Islet of Langerhans (tissue), 1 donor: ENCODE results near the gene CACNA1I.

ENCODE experiments used
- FAIRE-seq: peaks from one replicate; lab custom pipeline; 2011; peaks lifted over from hg19 to GRCh38; lab: Jason Lieb, UNC

CACNA1I gene

DNA sequence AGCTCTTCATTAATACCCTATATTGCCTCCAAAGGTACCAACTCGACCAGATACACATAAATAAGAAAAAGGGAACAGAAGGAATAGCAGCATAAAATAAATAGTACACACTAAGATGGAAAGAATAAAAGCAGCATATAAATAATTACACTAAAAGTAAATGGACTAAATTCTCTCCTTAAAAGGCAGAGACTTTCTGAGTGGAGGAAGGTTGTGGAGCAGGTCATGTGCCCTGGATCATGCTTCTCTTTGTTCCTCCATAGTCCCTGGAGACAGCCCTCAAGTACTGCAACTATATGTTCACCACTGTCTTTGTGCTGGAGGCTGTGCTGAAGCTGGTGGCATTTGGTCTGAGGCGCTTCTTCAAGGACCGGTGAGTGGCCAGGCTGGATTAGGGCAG is 101.4 kb downstream of the CACNA1I start:
- no peak for FAIRE-seq

DNA sequence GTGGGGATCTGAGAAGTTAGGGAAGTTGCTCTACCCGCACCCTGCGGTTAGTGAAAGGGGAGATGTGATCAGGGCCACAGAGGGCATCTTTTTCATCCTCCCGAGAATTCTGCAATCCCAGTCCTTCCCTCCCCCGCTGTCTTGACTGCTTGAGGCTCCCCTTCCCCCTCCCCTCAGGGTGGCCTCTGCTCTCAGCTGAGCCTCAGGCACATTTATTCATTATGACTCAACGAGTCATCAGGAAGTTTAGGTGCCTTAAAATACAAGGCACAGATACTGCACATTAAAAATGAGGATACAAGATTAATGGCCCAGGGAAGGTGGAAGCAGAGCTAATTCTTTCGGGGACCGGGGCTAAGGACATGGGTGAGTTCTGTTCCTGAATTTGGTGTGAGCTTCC is 104.0 kb downstream of the CACNA1I start:
- FAIRE-seq: no peak

DNA sequence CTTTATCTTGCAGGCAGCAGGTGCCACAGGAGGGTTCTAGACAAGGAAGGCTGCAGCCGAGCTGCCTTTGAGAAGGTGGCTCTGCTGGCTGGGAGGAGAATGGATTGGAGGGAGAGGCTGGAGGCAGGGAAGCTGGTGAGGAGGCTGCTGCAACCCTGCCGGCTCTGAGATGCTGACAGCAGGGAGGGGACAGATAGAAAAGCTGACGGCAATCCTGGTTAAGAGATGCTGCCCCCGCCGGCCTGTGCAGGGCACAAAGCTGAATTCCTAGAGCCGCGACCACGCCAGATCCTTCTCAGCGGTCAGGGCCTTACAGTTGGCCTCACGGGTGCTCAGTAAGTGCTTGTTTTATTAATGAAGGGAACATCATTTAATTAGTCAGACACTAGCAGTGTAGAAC is 105.4 kb downstream of the CACNA1I start:
- no peak for FAIRE-seq

DNA sequence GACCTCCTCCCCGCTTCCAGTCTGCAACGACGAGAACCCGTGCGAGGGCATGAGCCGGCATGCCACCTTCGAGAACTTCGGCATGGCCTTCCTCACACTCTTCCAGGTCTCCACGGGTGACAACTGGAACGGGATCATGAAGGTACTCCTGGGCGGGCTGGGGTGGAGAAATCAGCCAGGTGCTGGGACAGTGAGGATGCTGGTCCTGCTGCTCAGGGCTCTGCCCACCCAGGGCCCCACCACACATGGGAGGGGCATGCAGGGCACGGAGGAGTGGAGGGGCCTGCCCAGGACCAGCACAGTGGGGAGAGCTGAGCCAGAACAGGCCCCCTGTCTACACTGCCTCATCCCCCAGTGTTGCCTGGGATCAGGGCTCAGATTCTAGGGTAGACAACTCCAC is 107.4 kb downstream of the CACNA1I start:
- FAIRE-seq: no peak

DNA sequence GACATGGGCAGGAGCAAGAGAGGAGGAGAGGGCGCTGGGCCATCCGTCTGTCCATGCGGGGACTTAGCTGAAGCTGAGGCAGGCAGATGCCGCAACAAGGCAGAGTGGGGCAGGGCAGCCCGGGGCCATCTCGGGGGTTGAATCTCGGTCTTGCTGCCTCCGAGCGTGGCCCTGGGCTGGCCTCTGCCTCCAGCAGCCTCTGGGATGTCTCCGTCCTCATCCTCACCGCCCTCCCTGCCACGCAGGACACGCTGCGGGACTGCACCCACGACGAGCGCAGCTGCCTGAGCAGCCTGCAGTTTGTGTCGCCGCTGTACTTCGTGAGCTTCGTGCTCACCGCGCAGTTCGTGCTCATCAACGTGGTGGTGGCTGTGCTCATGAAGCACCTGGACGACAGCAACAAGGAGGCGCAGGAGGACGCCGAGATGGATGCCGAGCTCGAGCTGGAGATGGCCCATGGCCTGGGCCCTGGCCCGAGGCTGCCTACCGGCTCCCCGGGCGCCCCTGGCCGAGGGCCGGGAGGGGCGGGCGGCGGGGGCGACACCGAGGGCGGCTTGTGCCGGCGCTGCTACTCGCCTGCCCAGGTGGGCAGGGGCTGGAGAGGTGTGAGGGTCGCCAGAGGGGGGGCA is 108.4 kb downstream of the CACNA1I start:
- no peak for FAIRE-seq

DNA sequence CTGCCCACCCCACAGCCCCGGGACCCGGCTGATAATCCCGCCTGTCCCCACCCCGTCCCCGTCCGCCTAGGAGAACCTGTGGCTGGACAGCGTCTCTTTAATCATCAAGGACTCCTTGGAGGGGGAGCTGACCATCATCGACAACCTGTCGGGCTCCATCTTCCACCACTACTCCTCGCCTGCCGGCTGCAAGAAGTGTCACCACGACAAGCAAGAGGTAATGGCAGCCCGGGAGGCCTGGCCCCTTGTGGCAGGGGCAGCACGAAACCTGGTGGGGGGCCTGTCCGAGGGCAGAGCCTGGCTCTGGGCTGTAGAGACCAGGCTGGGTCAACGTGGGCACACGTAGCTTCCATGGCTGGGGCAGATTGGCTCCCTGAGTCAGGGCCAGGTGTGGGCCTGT is 109.1 kb downstream of the CACNA1I start:
- FAIRE-seq: no peak

DNA sequence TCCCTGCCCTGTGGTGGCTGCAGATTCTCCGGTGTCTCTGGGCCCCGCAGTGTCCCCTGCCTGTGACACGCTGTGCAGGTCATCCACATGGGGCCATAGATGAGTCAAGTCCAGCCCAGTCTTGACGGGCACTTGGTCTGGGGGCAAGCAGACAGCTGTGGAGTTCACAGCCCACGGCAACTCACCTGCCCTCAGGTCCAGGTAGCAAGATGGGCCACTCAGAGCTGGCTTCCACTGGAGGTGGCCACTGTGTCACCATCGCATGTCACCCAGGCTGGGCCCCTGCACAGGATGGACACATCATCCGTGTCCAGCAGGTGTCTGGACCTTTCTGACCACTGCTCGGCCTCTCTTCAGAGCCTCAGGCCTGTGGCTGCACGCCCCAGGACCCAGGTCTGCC is 109.9 kb downstream of the CACNA1I start:
- FAIRE-seq: no peak

DNA sequence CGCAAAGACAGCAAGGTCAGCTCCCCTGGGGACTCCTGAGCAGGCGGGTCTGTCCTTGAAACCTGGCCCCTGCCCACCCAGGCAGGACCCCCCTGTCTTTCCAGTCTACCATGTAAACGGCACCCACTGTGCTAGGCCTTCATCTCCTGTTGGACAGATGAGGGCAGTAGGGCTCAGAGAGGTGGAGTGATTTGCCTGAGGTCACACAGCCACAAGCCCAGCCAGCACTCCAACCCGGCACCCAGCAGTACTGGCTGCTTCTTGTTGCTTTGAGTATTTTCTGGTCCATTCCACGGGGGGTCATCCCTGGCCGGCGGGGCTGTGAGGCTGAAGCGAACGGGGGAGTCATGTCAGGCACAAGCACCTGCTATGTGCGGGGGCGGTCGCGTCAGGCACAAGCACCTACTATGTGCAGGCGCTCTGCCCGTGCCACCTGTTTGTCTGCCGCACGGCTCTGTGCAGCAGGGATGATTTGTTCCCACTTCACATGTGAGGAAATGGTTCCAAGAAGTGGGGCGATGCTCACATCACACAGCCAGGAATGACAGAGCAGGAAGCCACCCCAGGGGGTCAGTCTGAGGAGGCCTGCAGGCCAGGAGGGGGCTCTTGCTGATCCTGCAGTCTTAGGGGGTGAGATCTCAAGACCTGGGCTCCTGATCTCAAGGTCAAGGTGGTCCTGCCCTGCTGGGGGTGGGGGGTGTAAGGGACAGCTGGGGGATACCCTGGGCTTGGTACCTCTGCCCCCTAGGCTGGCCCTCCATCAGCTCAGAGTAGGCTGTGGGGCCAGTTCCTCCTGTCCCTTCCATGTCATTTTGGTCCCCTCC is 110.7 kb downstream of the CACNA1I start:
- no peak for FAIRE-seq

DNA sequence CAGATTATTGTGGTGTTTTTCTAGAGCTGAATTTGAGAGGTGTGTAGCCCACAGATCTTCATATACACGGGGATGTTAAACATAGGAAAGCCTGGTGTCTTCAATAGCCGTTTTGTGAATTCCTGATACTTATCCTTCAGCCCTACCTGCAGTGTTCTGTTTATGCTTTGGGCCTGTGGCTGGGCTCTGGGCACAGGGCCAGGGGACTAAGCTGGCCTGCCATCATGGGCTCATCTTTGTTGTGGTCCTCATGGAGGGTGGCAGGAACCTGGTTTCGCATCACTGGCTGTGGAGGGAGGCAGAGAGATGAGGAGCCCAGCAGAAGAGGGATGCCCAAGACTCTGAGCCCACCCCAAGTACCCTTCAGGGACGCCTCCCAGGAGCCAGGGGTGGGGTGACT is 112.4 kb downstream of the CACNA1I start:
- FAIRE-seq: no peak

DNA sequence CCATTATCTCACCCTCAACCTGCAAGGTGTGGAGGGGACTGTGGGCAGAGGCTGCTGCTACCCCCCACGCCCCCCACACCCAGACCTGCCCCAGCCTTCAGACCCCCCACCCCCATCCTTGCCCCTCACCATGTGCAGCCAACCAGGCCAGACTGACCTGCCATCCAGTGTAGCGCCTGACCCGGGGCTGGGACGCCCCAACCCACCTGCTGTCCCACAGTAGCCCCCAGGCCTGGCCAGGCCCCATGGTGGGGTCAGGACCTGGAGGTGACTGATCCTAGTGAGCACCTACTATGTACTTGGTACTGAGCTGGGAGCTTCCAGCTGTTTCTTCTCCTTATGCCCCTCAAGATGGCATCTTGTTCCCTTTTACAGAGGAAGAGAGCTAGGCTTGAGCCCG is 113.1 kb downstream of the CACNA1I start:
- FAIRE-seq: no peak

DNA sequence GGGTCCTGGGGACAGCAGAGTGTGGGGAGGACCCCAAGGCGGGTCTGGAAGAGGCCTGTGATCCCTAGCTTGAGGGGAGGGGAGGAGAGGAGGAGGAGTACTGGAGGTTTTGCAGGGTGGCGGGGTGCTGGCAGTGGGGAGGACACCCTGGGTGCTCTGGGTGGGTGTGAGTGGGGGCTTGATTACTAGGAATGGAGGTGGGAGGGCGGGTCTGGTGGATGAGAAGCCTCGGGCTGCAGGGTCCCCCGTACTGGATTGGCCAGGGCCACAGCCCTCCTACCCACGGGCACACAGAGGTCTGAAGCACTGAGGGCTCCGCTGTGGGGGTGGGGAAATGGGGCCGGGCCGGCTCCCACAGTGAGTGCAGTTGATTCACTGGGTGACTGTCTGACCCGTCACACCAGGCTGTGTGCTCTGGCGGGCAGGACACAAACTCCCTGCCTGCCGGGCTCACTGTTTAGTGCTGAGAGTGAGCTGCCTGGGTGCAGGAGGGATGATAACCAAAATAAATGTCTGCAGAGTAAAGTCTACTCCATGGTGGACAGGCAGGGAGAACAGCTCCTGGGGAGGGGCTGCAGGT is 114.2 kb downstream of the CACNA1I start:
- FAIRE-seq: no peak

DNA sequence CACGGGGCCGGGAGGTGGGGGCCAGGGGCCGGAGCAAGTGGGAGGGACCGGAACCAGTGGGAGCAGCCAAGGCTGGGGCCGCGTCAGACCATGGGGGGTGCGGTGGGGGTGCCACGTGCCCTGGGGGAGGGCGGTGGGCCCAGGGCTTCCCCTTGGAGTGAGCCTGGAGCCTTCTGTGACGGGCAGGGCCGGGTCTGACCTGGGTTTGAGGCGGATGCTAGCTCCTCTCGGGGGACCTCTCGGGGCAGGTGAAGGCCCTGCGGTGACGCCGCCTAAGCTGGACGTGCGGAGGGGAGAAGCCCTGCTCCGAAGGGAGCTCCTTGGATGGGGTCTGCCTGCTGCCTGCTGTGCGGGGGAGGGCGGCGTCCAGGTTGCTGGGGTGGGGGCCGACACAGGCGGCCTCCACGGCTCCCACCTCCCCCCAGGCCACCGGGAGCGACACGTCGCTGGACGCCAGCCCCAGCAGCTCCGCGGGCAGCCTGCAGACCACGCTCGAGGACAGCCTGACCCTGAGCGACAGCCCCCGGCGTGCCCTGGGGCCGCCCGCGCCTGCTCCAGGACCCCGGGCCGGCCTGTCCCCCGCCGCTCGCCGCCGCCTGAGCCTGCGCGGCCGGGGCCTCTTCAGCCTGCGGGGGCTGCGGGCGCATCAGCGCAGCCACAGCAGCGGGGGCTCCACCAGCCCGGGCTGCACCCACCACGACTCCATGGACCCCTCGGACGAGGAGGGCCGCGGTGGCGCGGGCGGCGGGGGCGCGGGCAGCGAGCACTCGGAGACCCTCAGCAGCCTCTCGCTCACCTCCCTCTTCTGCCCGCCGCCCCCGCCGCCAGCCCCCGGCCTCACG is 115.0 kb downstream of the CACNA1I start:
- FAIRE-seq: no peak

DNA sequence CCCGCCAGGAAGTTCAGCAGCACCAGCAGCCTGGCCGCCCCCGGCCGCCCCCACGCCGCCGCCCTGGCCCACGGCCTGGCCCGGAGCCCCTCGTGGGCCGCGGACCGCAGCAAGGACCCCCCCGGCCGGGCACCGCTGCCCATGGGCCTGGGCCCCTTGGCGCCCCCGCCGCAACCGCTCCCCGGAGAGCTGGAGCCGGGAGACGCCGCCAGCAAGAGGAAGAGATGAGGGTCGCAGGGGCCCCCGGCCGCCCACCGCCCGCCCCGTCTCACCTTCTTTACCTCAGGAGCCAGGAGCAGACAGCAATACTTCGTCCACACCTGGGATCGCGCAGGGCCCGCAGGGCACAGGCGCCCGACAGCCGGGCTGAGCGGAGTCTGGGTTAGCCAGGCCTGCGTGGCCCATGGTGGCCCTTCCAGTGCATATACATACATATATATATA is 115.6 kb downstream of the CACNA1I start:
- FAIRE-seq: no peak

DNA sequence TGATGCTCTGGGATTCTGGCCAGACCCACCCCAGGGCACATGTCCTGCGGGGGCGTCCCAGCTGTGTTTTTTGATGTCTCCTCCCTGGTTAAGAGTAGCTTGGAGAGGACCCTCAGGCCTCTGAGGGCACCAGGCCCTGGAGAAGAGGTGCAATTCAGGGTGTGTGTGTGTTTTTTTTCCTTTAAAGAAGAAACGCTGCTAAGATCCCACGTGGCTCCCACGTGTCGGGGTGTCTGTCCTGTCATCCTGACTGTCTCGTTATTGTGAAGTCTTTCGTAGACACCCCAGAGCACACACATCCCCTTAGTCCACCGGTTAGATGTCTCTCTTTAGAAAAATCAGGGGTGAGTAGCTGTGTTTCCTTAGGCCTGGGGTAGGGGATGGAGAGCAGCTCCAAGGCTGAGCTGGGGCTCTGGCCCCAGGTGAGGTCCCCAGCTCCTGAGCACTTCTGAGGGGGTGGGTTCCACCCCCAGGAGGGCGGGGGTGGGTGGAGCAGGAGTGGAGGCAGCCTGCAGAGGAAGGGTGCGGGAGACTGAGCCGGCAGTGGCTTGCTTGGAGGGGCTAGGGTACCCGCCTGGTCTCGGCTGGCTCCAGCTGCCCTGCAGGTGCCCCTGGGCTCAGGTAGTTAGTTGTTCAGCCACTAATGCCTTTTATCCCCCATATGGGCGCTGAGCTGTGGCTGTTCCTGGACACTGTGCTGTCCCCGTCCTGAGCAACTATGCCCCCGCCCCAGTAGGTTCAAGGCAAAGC is 116.4 kb downstream of the CACNA1I start:
- no peak for FAIRE-seq

DNA sequence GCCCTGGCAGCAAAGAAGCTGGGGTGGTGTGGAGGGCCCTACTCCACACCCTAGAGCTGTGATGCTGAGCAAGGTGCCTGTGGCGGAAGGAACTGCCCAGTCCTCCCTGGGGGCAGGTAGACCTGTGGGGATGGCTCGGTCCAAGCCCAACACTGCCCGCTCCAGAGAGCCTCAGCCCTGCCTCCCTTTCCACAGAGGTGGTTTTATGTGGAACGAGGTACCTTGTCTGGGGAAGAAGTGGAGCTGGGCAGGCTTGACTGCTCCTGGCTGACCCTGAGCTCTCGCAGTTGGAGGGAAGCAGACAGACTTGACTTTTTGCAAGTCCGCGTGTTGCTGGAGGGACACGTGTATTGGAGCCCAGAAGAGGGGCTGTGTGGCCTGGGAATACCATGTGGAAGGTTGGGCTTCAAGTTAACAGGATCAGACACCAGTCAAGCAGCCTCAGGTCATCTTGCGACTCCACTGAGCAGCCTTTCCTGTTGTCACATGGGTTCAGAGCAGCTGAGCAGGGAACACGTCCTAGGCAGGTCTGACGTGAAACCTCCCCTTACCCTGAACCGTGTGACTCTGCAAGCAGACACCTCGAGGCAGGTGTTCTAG is 117.7 kb downstream of the CACNA1I start:
- FAIRE-seq: no peak

DNA sequence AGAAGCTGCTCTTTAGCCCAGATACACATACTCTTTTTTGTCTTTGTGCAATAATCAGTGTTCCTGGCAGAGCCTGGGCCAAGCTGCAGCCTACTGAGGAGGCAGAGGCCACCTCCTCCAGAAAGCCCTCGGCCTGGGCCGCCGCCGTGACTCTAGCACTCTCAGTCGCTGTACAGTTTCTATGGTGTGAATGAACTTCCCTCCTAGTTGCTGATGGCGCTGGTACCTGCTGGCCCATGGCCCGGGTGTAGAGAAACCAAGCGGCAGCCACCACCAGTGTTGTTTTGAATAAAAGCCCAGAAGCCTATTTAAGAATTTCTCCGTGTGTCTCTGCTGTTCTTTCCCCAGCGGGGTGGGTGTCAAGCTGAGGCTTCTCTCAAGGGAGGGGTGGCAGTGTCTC is 118.9 kb downstream of the CACNA1I start:
- FAIRE-seq: no peak

DNA sequence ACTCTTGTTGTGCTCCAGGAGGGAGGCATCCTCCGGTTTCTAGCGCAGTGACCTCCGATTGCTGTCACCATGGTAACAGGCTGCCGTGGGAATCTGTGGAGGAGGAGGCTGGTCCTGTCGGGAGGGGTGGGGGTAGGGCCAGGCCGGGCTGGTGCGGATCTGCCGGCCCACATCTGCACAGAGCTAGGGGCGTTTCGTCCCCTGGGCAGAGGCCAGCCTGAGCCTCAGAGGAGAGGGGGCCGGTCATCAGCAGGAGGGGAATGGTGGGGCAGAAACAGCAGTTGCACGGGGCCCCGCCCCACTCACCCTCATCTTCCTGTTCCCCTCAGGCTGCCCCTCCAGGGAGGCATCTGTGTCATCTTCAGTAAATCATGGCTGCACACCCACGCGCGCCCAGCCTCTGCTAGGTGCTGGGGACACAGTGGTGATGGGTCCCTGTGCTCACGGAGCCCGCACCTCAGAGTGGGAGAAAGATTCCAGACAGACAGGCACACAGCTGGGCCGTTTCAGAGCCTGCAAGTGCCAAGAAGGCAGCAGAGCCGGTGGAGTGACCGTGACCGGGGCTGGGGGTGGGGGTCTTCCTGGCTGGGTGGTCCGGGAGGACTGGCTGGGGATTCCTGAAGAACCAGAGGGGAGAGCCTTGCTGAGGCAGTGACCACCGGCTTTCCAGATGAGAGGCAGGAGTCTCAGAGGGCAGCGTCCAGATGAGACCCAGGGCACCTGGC is 120.5 kb downstream of the CACNA1I start:
- FAIRE-seq: no peak

DNA sequence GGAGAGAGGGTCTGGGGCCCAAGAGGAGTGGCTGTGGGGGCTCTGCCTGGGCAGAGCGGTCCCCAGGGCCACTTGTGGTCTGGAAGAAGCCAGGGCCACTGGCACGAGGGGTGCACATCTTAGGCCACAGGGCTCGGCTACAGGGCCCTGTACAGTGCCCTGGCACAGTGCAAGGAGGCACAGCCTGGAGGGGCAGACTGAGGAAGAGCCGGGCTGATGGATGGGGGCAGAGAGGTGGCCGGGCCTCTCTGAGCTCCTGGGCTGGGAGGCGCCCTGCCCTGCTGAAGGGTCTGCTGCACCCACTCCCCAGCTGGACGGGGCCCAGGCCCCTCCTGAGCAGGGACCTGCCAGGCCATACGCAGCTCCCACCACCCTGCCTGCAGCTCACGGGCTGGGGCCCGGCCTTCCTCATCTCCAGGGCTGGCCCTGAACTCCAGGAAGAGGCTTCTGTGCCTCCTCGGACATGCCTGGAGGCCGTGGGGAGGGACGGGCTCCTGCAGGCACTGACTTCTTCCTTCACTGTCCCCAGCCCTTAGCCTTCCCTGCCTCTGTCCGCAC is 123.5 kb downstream of the CACNA1I start:
- FAIRE-seq: no peak

DNA sequence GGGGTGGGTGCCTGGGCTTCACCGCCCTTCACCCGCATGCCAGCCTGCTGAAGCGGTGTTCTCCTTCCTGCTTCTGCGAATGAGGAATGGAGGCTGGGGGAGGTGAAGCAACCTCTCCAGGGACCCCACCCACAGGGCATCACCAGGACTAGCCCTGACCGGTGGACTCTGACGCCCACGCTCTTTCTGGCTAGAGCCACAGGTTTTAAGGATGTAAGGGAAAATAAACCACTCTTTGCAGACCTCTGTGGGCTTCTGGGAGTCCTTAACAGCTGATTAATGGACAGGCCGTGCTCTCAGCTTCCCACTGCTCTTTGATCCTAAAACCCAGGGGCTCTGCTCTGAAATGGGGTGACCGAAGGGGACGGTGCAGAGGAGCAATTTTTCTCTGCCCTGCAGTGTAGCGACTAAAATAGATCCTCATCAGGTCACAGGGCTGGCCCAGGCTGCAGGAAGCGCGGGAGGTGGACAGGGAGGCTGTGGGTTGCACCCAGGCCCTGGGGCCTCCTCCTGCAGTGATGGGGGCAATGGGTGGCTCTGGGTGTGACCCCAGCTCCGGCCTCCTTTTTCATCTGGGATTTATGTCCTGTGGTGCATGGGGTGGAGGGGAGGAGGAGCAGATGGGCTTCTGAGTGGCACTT is 127.4 kb downstream of the CACNA1I start:
- FAIRE-seq: no peak
